DND-41 (cell line): ENCODE data around the gene MDK.

ENCODE experiments used
- ATAC-seq: fragments of 200-7000 bp; cut with Tn5 transposase; 3 replicates; pipeline ENCODE4 v1.9.1; 2021; ENCODE audit warnings: low read depth; ENCODE audit not compliant: insufficient read depth
- DNase-seq: peaks from one replicate; pipeline ENCODE4 v3.0.0-alpha.2; 2020
- H2AFZ ChIP-seq: 2 replicates; pipeline ENCODE4 v1.6.0; 2012; ENCODE audit warnings: low read depth, low read length
- H3K27ac ChIP-seq: 2 replicates; pipeline ENCODE4 v1.5.1; 2012; ENCODE audit warnings: low read length, inconsistent platforms
- H3K27me3 ChIP-seq: fragments of 200-600 bp; sonication (generic); 2 replicates; pipeline ENCODE4 v1.6.0; 2012; ENCODE audit warnings: low read length, mild to moderate bottlenecking, inconsistent platforms; ENCODE audit not compliant: insufficient read depth, poor library complexity
- H3K36me3 ChIP-seq: 2 replicates; pipeline ENCODE4 v1.5.1; 2012; ENCODE audit warnings: low read length, inconsistent platforms; ENCODE audit not compliant: insufficient read depth
- H3K4me1 ChIP-seq: 2 replicates; pipeline ENCODE4 v1.5.1; 2012; ENCODE audit warnings: mild to moderate bottlenecking, low read length; ENCODE audit not compliant: insufficient read depth
- H3K4me2 ChIP-seq: 2 replicates; pipeline ENCODE4 v1.6.0; 2012; ENCODE audit warnings: mild to moderate bottlenecking, moderate library complexity, low read length, inconsistent platforms; ENCODE audit not compliant: insufficient read depth
- H3K4me3 ChIP-seq, 2 experiments: fragments of 200-600 bp in 1 of 2; shearing (Covaris generic) in 1 of 2; 2 replicates each; pipeline ENCODE4 v1.5.1; 2012 to 2016; ENCODE audit warnings: inconsistent platforms in 2 of 2, low read length in 2 of 2, mild to moderate bottlenecking in 2 of 2, low read depth in 1 of 2, moderate library complexity in 1 of 2
- H3K79me2 ChIP-seq: 2 replicates; pipeline ENCODE4 v1.6.0; 2012; ENCODE audit warnings: low read length, inconsistent platforms; ENCODE audit not compliant: insufficient read depth
- H3K9ac ChIP-seq: 2 replicates; pipeline ENCODE4 v1.6.0; 2012; ENCODE audit warnings: low read depth, mild to moderate bottlenecking, inconsistent platforms, low read length, moderate library complexity
- H3K9me3 ChIP-seq: 2 replicates; pipeline ENCODE4 v1.5.1; 2012; ENCODE audit warnings: low read length, moderate library complexity, mild to moderate bottlenecking, inconsistent platforms; ENCODE audit not compliant: insufficient read depth, severe bottlenecking
- H4K20me1 ChIP-seq: 2 replicates; pipeline ENCODE4 v1.6.0; 2012; ENCODE audit warnings: low read length; ENCODE audit not compliant: insufficient read depth
- EZH2 ChIP-seq: IDR thresholded peaks from 3 replicates; pipeline ENCODE4 v1.6.1; 2012; ENCODE audit warnings: borderline replicate concordance, low read depth, mild to moderate bottlenecking, moderate library complexity, low read length, inconsistent platforms; ENCODE audit not compliant: severe bottlenecking
- TF ChIP-seq, protein P1 (sequence below): IDR thresholded peaks from 2 replicates; pipeline ENCODE4 v1.5.1; 2012; ENCODE audit warnings: borderline replicate concordance, low read length, moderate library complexity, mild to moderate bottlenecking; ENCODE audit not compliant: poor library complexity, severe bottlenecking; ENCODE audit errors: extremely low read depth

The MDK gene

DNA sequence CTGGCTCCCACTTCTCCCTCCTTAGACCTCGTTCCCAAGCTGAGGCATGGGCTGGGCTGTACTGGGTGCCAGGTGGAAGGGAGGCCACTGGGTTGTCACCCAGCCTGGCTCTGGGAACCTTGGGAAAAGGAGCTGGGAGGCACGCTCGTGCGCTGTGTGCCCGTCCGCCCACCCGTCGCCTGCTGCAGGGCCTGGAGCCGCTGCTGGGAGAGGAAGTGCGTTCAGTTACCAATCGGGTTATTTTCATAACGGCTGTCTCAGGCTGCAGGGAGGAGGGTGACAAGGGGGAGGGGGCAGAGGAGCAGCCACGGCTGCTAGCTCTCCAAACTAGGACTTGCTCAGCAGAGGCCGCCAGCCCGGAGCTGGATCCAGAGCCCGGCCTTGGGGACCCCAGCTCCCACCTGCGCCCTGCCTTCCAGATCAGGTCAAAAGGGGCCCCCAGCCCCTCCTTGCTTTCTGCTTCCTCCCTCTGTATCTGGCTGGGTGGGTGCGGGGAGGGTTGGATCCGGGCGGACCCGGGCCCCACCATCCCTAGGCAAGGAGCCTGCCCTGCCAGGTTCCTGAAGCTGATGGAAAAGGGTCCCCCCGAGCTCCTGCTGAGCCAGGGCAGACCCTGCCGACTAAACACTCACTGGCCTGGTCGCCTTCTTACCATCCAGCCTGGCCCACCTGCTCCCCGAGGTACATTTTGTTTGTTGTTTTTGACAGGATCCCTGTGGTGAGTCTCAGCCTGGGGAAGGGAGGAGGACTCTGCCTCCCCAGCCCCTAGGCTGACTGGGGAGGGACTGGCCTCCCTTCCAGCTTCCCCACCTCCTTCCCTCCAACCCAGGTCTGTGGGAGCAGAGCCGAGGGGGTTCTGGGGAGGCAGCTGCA, 19.9 kb upstream of the MDK start:
- peaks cover 97% of the 10 kb centered on the region for H3K79me2 ChIP-seq
- peaks cover 30% of the 10 kb centered on the region for H3K4me1 ChIP-seq
- no peaks in the 10 kb centered on the region for H3K9me3 ChIP-seq
- peaks cover 40% of the 10 kb centered on the region for H4K20me1 ChIP-seq
- ATAC-seq (peak; percentile 96), DNase-seq (peak; percentile 91)
- H3K4me2 ChIP-seq: peak overlapping the region; percentile 97
- H2AFZ ChIP-seq: peak overlapping the region; percentile 88
- peak overlapping the region; percentile 51 to 69 for H3K4me3 ChIP-seq
- H3K36me3 ChIP-seq: peaks cover 44% of the 10 kb centered on the region
- no peaks in the 10 kb centered on the region for H3K27me3 ChIP-seq
- peak overlapping the region; percentile 92 for H3K9ac ChIP-seq
- H3K27ac ChIP-seq: peak overlapping the region; percentile 100
- TF ChIP-seq, protein P1, sequence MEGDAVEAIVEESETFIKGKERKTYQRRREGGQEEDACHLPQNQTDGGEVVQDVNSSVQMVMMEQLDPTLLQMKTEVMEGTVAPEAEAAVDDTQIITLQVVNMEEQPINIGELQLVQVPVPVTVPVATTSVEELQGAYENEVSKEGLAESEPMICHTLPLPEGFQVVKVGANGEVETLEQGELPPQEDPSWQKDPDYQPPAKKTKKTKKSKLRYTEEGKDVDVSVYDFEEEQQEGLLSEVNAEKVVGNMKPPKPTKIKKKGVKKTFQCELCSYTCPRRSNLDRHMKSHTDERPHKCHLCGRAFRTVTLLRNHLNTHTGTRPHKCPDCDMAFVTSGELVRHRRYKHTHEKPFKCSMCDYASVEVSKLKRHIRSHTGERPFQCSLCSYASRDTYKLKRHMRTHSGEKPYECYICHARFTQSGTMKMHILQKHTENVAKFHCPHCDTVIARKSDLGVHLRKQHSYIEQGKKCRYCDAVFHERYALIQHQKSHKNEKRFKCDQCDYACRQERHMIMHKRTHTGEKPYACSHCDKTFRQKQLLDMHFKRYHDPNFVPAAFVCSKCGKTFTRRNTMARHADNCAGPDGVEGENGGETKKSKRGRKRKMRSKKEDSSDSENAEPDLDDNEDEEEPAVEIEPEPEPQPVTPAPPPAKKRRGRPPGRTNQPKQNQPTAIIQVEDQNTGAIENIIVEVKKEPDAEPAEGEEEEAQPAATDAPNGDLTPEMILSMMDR: no peak
- no peak for TF ChIP-seq EZH2

DNA sequence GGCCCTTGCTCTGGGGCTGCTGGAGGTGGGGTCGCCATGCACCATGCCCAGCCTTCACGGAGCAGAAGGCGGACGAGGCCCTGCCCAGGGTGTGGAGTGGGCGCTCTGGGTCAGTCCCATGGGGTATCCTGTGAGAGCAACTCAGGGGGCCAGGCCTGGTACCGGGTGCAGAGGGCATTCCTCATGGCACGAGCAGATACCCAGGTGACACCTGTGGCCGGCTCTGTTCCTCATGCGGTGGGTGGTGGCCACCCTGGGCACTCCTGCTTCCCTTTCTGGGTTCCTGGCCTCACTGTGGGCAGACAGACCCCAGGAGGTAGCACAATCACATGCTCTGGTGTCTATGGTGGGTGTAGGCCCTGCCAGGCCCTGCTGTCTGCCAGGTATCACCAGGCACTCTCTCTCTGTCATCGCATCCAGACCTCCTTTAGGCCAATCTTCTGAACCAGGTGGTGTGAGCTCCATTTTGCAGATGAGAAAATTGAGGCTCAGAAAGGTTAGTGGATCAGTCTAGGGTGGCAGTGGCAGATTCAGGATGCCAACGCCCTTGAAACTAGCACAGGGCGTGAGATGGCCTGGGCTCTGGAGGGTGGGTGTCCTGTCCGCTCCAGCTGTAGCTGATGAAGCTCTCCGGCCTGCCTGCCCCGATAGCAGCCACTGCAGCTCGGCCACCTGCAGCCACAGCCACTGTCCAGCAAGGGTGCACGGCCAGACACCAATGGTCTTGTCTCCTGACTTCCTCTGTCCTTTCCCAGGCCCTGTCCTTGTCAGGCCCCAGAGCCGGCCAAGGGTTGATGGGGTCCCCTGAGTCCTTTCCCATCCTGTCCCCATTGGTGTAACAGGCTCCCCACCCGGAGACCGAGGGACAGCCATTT, 19.1 kb upstream of the MDK start:
- Histone ChIP-seq H3K4me3 (peak overlapping the region; percentile 51 to 69; a peak in 3 of 4 replicates), H2AFZ (no peak overlapping the region), H3K4me2 (peak overlapping the region; percentile 97), H3K27me3 (no peaks in the 10 kb centered on the region), H3K27ac (peak overlapping the region; percentile 100), H3K79me2 (peaks cover 96% of the 10 kb centered on the region), H3K9me3 (no peaks in the 10 kb centered on the region), H3K9ac (peak overlapping the region; percentile 92), H3K4me1 (peaks cover 30% of the 10 kb centered on the region), H4K20me1 (peaks cover 48% of the 10 kb centered on the region), H3K36me3 (peaks cover 50% of the 10 kb centered on the region)
- ATAC-seq (no peak), DNase-seq (no peak)
- no peak for TF ChIP-seq EZH2
- TF ChIP-seq, protein P1: no peak

- Histone ChIP-seq H3K4me1 (peaks cover 30% of the 10 kb centered on the region), H3K4me3 (peak overlapping the region in 1 of 2 experiments; percentile 69; a peak in 2 of 4 replicates), H3K9ac (peak overlapping the region; percentile 92), H3K9me3 (no peaks in the 10 kb centered on the region), H3K27ac (peak overlapping the region; percentile 100), H3K4me2 (peak overlapping the region; percentile 97), H3K36me3 (peaks cover 49% of the 10 kb centered on the region), H4K20me1 (peaks cover 54% of the 10 kb centered on the region), H3K27me3 (no peaks in the 10 kb centered on the region), H2AFZ (no peak overlapping the region), H3K79me2 (peaks cover 92% of the 10 kb centered on the region)
- DNase-seq (no peak), ATAC-seq (no peak)
- no peak for TF ChIP-seq EZH2
- TF ChIP-seq, protein P1: no peak
Observed at GRCh38 chr11:46363031-46363407, 18.4 kb upstream of the MDK start.
